CD4-positive, alpha-beta T cell (primary cell): ENCODE data around the gene METTL25B. TPM values are rescaled to one million over a fixed set of nuclear protein-coding genes. Genes with fewer than 3 reads are reported as not detected.

Experiments used
- ATAC-seq: fragments of 200-7000 bp; cut with Tn5 transposase; one replicate; pipeline ENCODE4 v1.10.0; 2022; ENCODE audit warnings: mild to moderate bottlenecking; ENCODE audit not compliant: poor library complexity
- CTCF ChIA-PET: fragments of 350-600 bp; sonication (Branson Sonifier 250); formaldehyde crosslinking; loops from one replicate; lab custom pipeline; 2021; ENCODE audit warnings: antibody characterized with exemption, inconsistent platforms; lab: Charles Lee
- POLR2A ChIA-PET: fragments of 350-600 bp; sonication (Branson Sonifier 250); formaldehyde crosslinking; loops from one replicate; lab custom pipeline; 2021; ENCODE audit warnings: antibody characterized with exemption, inconsistent platforms; lab: Charles Lee
- DNase-seq, 14 experiments: peaks; one replicate each; pipeline ENCODE4 v3.0.0-alpha.2; 2013 to 2020; ENCODE audit warnings: mixed read lengths in 2 of 14
- H3K27ac ChIP-seq, 2 donors: one replicate each; pipeline versions ENCODE4 v1.5.1 to v1.7.0; 2013; ENCODE audit warnings: low read length in 2 of 2, low read depth in 1 of 2, mild to moderate bottlenecking in 1 of 2
- H3K27me3 ChIP-seq, 2 experiments: 1 replicate in 1 of 2; 2 replicates in 1 of 2; pipeline versions ENCODE4 v1.6.1 to v1.7.0; 2013; ENCODE audit warnings: low read length in 2 of 2, control low read depth in 1 of 2, mild to moderate bottlenecking in 1 of 2, moderate library complexity in 1 of 2; ENCODE audit not compliant: insufficient read depth in 2 of 2, control insufficient read depth in 1 of 2
- H3K36me3 ChIP-seq: one replicate; pipeline ENCODE4 v1.6.1; 2013; ENCODE audit warnings: low read length, control low read depth; ENCODE audit not compliant: insufficient read depth
- H3K4me1 ChIP-seq: one replicate; pipeline ENCODE4 v1.6.1; 2013; ENCODE audit warnings: low read length, control low read depth; ENCODE audit not compliant: insufficient read depth
- H3K4me3 ChIP-seq: one replicate; pipeline ENCODE4 v1.5.1; 2013; ENCODE audit warnings: mild to moderate bottlenecking, low read length, moderate library complexity
- H3K9me3 ChIP-seq, 2 experiments: 1 replicate in 1 of 2; 2 replicates in 1 of 2; pipeline versions ENCODE4 v1.6.1 to v1.7.0; 2013; ENCODE audit warnings: low read length in 2 of 2, mild to moderate bottlenecking in 2 of 2, control low read depth in 1 of 2, moderate library complexity in 1 of 2; ENCODE audit not compliant: control insufficient read depth in 1 of 2, insufficient read depth in 1 of 2
- H3K27ac Mint-ChIP-seq: one replicate; pipeline ENCODE4 v1.8.0; 2020; ENCODE audit warnings: mixed read lengths
- H3K27me3 Mint-ChIP-seq: one replicate; pipeline ENCODE4 v1.8.0; 2021; ENCODE audit warnings: mixed read lengths
- H3K36me3 Mint-ChIP-seq: one replicate; pipeline ENCODE4 v1.8.0; 2021; ENCODE audit warnings: low read depth, mixed read lengths
- H3K4me1 Mint-ChIP-seq: one replicate; pipeline ENCODE4 v1.8.0; 2021; ENCODE audit warnings: low read depth, mixed read lengths
- H3K4me3 Mint-ChIP-seq: one replicate; pipeline ENCODE4 v1.8.0; 2020; ENCODE audit warnings: mild to moderate bottlenecking, mixed read lengths
- H3K9me3 Mint-ChIP-seq: one replicate; pipeline ENCODE4 v1.8.0; 2020; ENCODE audit warnings: mixed read lengths
- intact Hi-C, 2 experiments: fragments of 100-400 bp; cut with DNase I in 1 of 2; cut with micrococcal nuclease in 1 of 2; formaldehyde crosslinking; loops; one replicate each; pipeline versions ENCODE4 v1.15.1 to v1.9.0; 2023 to 2025; cut with DNase I, micrococcal nuclease
- total RNA-seq, 174 experiments: library from RNA in 2 of 174; stranded (reverse) in 2 of 174; gene quantifications; one replicate each; pipeline ENCODE4 v1.2.3 and lab custom pipeline; 2021 to 2026
- TF ChIP-seq, protein P1 (sequence below): fragments of 200-600 bp; IDR thresholded peaks from one replicate; pipeline ENCODE4 v1.8.0; 2022; ENCODE audit warnings: antibody characterized with exemption, mild to moderate bottlenecking

METTL25B gene
- total RNA-seq, 2 experiments from 2014 or later: 10.6 to 12.0 TPM

DNA sequence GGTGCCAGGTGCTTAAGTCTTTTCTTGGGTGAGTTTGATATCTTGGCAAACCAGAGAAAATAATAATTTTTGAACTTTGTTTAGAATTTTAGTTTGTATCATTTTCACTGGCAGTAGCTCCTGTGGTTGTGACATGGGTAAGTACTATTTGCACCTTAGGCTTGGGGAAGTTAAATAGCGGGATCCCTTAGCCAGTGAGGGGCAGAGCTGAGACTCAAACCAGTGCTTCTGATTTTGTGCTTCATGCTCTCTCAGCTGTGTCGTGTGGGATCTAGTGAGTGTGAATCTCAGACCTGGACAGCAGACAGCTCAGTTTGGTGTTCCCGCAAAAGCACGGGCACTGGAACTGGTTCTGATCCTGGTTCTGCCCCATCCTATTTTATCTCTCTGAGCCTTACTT lies 48.7 kb downstream of the METTL25B start:
- TF ChIP-seq, protein P1, sequence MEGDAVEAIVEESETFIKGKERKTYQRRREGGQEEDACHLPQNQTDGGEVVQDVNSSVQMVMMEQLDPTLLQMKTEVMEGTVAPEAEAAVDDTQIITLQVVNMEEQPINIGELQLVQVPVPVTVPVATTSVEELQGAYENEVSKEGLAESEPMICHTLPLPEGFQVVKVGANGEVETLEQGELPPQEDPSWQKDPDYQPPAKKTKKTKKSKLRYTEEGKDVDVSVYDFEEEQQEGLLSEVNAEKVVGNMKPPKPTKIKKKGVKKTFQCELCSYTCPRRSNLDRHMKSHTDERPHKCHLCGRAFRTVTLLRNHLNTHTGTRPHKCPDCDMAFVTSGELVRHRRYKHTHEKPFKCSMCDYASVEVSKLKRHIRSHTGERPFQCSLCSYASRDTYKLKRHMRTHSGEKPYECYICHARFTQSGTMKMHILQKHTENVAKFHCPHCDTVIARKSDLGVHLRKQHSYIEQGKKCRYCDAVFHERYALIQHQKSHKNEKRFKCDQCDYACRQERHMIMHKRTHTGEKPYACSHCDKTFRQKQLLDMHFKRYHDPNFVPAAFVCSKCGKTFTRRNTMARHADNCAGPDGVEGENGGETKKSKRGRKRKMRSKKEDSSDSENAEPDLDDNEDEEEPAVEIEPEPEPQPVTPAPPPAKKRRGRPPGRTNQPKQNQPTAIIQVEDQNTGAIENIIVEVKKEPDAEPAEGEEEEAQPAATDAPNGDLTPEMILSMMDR: no peak
- DNase-seq: no peak
- Mint-ChIP-seq H3K27me3 (no peaks in the 10 kb centered on the region), H3K4me3 (no peak overlapping the region), H3K36me3 (peaks cover 42% of the 10 kb centered on the region), H3K9me3 (no peaks in the 10 kb centered on the region), H3K27ac (peak overlapping the region; percentile 53), H3K4me1 (peaks cover 57% of the 10 kb centered on the region)
- H3K4me3 ChIP-seq: no peak overlapping the region
- H3K4me1 ChIP-seq: peaks cover 22% of the 10 kb centered on the region
- no peaks in the 10 kb centered on the region for H3K27me3 ChIP-seq
- H3K36me3 ChIP-seq: peaks cover 31% of the 10 kb centered on the region
- ChIA-PET CTCF (interaction anchor here (1.4 kb wide), 1 partner anchor 115 kb away, joined by 3 read pairs; no protein-coding TSS in a partner anchor), POLR2A (no interaction called here)
- no peaks in the 10 kb centered on the region for H3K9me3 ChIP-seq
- no peak overlapping the region for H3K27ac ChIP-seq
- intact Hi-C loops: no loop called here
- no peak for ATAC-seq

DNA sequence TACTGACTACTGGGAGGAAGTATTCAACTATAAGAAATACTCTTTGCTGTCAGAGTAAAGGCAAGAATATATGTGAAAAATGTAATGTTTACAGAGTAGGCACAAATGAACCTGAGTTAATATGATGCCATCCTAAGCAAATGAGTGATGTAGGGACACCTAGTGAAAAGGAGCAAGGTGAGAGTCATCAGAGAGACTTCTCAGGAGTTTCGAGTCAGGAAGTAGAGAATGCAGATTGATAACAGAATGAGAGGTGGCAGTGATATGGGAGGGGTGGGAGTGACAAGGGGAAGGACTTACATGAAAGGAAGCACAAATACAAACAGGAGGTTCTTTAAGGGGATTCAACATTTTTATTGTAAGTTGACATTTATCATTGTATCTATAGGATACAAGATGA lies 49.3 kb downstream of the METTL25B start:
- intact Hi-C loops: no loop called here
- peaks cover 21% of the 10 kb centered on the region for H3K4me1 ChIP-seq
- Mint-ChIP-seq H3K4me3 (no peak overlapping the region), H3K27me3 (no peaks in the 10 kb centered on the region), H3K36me3 (peaks cover 42% of the 10 kb centered on the region), H3K9me3 (no peaks in the 10 kb centered on the region), H3K4me1 (peaks cover 57% of the 10 kb centered on the region), H3K27ac (peak overlapping the region; percentile 53)
- TF ChIP-seq, protein P1: no peak
- H3K36me3 ChIP-seq: peaks cover 31% of the 10 kb centered on the region
- no peaks in the 10 kb centered on the region for H3K27me3 ChIP-seq
- DNase-seq (no peak), ATAC-seq (peak; percentile 32)
- no peak overlapping the region for H3K4me3 ChIP-seq
- no peaks in the 10 kb centered on the region for H3K9me3 ChIP-seq
- no peak overlapping the region for H3K27ac ChIP-seq
- POLR2A ChIA-PET: no interaction called here
- CTCF ChIA-PET: interaction anchor here (1.4 to 2.1 kb wide), 2 partner anchors 52 to 114 kb away, joined by 3 to 7 read pairs; no protein-coding TSS in a partner anchor

DNA sequence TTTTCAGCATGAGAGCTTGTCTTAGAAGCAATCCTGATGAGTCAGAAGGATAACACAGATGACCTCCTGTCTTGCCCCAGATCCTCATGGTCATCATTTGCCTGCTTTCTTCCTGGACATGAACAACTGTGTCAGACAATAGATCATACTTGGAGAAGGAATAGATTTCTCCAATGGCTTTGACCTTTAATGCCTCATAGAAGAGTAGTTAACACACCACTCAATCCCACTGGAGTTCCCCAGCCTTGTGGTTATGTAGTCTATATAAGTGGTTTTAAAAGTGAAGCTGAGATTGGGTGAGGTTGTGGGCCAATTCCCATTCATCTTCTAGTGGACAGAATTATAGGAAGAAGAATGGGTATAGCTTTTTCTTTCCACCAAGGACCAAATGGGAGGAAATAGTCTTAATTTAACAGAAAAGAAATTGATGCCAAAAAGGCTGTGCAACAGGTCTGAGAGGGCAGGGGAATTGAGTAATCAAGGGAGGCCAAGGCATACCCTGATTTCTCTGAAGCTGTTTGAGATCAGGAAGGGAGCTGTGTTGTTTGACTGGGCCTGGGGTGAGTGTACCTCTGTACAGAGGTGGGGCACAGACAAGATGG lies 53.4 kb downstream of the METTL25B start:
- TF ChIP-seq, protein P1: no peak
- Histone ChIP-seq H3K9me3 (no peaks in the 10 kb centered on the region), H3K27ac (no peak overlapping the region), H3K4me1 (peaks cover 4% of the 10 kb centered on the region), H3K4me3 (no peak overlapping the region), H3K27me3 (no peaks in the 10 kb centered on the region), H3K36me3 (peaks cover 46% of the 10 kb centered on the region)
- Mint-ChIP-seq H3K36me3 (peaks cover 54% of the 10 kb centered on the region), H3K9me3 (no peaks in the 10 kb centered on the region), H3K27ac (no peak overlapping the region), H3K4me1 (peaks cover 32% of the 10 kb centered on the region), H3K27me3 (no peaks in the 10 kb centered on the region), H3K4me3 (no peak overlapping the region)
- ATAC-seq: no peak
- POLR2A ChIA-PET: interaction anchor here (0.5 kb wide), 1 partner anchor 111 kb away, joined by 4 read pairs; no protein-coding TSS in a partner anchor
- intact Hi-C loops: no loop called here
- CTCF ChIA-PET: interaction anchor here (1.2 to 2.1 kb wide), 3 partner anchors 56 to 92 kb away, joined by 3 to 5 read pairs (median 4); partner anchors contain the start of gene NTRK1
- no peak for DNase-seq
